B cell (primary cell): ENCODE data around the gene ADAMTS20. TPM values are rescaled to one million over a fixed set of nuclear protein-coding genes. Genes with fewer than 3 reads are reported as not detected.

ENCODE experiments used
- ATAC-seq: fragments of 200-7000 bp; cut with Tn5 transposase; one replicate; pipeline ENCODE4 v1.10.0; 2021; ENCODE audit warnings: low read depth, mild to moderate bottlenecking, moderate number of reproducible peaks, moderate library complexity
- CTCF ChIA-PET: fragments of 350-600 bp; sonication (Branson Sonifier 250); formaldehyde crosslinking; loops from one replicate; lab custom pipeline; 2021; ENCODE audit warnings: antibody characterized with exemption, inconsistent platforms; lab: Charles Lee
- POLR2A ChIA-PET: fragments of 350-600 bp; sonication (Branson Sonifier 250); formaldehyde crosslinking; loops from one replicate; lab custom pipeline; 2021; ENCODE audit warnings: antibody characterized with exemption; lab: Charles Lee
- DNase-seq: peaks from one replicate; pipeline ENCODE4 v3.0.0; 2013
- H2AFZ ChIP-seq: 2 replicates; pipeline ENCODE4 v1.6.1; 2012; ENCODE audit warnings: mild to moderate bottlenecking, low read depth, low read length; ENCODE audit not compliant: insufficient read depth, poor library complexity, severe bottlenecking
- H3K27ac ChIP-seq, 2 donors: 1 replicate in 1 of 2; 2 replicates in 1 of 2; pipeline ENCODE4 v1.5.1; 2012 to 2013; ENCODE audit warnings: low read length in 2 of 2, mild to moderate bottlenecking in 2 of 2, moderate library complexity in 1 of 2
- H3K27me3 ChIP-seq, 4 experiments: fragments of 200-600 bp in 1 of 4; sonication (generic) in 1 of 4; replicated peaks in 1 of 4; 1 replicate in 2 of 4; 2 replicates in 2 of 4; pipeline versions ENCODE4 v1.6.1 to v1.7.0; 2013 to 2016; ENCODE audit warnings: low read length in 3 of 4, mild to moderate bottlenecking in 2 of 4, mixed read lengths in 1 of 4, moderate library complexity in 1 of 4; ENCODE audit not compliant: insufficient read depth in 4 of 4, control insufficient read depth in 3 of 4; ENCODE audit errors: control extremely low read depth in 1 of 4
- H3K36me3 ChIP-seq, 2 experiments: replicated peaks in 1 of 2; 1 replicate in 1 of 2; 2 replicates in 1 of 2; pipeline versions ENCODE4 v1.6.1 to v1.7.1; 2013; ENCODE audit warnings: low read length in 1 of 2; ENCODE audit not compliant: insufficient read depth in 2 of 2, control insufficient read depth in 1 of 2; ENCODE audit errors: control extremely low read depth in 1 of 2, extremely low read depth in 1 of 2
- H3K4me1 ChIP-seq, 2 donors: fragments of 200-600 bp in 1 of 2; sonication (generic) in 1 of 2; 1 replicate in 1 of 2; 2 replicates in 1 of 2; pipeline versions ENCODE4 v1.5.1 to v1.6.1; 2013 to 2017; ENCODE audit warnings: low read length in 2 of 2; ENCODE audit not compliant: control insufficient read depth in 2 of 2, insufficient read depth in 2 of 2
- H3K4me2 ChIP-seq: replicated peaks from 2 replicates; pipeline ENCODE3; 2012; ENCODE audit warnings: mild to moderate bottlenecking, low read depth, low read length; ENCODE audit not compliant: poor library complexity, severe bottlenecking
- H3K4me3 ChIP-seq, 5 experiments: fragments of 200-600 bp in 1 of 5; sonication (generic) in 1 of 5; 1 replicate in 3 of 5; 2 replicates in 2 of 5; pipeline versions ENCODE4 v1.5.1 to v1.7.0; 2011 to 2016; ENCODE audit warnings: low read length in 4 of 5, mild to moderate bottlenecking in 4 of 5, low read depth in 2 of 5, control low read depth in 1 of 5, moderate library complexity in 1 of 5; ENCODE audit not compliant: insufficient read depth in 1 of 5; ENCODE audit errors: control extremely low read depth in 1 of 5, extremely low read depth in 1 of 5
- H3K79me2 ChIP-seq: fragments of 200-600 bp; sonication (generic); one replicate; pipeline ENCODE4 v1.6.0; 2016; ENCODE audit warnings: low read length; ENCODE audit not compliant: control insufficient read depth, insufficient read depth
- H3K9ac ChIP-seq: fragments of 200-600 bp; sonication (generic); 2 replicates; pipeline ENCODE4 v1.6.1; 2017; ENCODE audit warnings: mild to moderate bottlenecking, low read length, moderate library complexity
- H3K9me3 ChIP-seq, 3 donors: one replicate each; pipeline versions ENCODE4 v1.6.1 to v1.7.1; 2013; ENCODE audit warnings: low read length in 2 of 3; ENCODE audit not compliant: control insufficient read depth in 2 of 3, insufficient read depth in 1 of 3; ENCODE audit errors: control extremely low read depth in 1 of 3
- H4K20me1 ChIP-seq: 2 replicates; pipeline ENCODE4 v1.6.0; 2012; ENCODE audit warnings: mild to moderate bottlenecking, low read length; ENCODE audit not compliant: insufficient read depth, control insufficient read depth, poor library complexity, severe bottlenecking
- H3K27ac Mint-ChIP-seq: one replicate; pipeline ENCODE4 v1.8.0; 2021; ENCODE audit warnings: mixed read lengths
- H3K27me3 Mint-ChIP-seq: one replicate; pipeline ENCODE4 v1.8.0; 2021; ENCODE audit warnings: mixed read lengths
- H3K4me1 Mint-ChIP-seq: one replicate; pipeline ENCODE4 v1.8.0; 2021; ENCODE audit warnings: mixed read lengths
- H3K4me3 Mint-ChIP-seq: one replicate; pipeline ENCODE4 v1.8.0; 2021; ENCODE audit warnings: mixed read lengths
- H3K9me3 Mint-ChIP-seq: one replicate; pipeline ENCODE4 v1.8.0; 2022; ENCODE audit warnings: mixed read lengths; ENCODE audit not compliant: insufficient read depth
- EZH2 ChIP-seq: IDR thresholded peaks from 2 replicates; pipeline ENCODE4 v1.6.1; 2012; ENCODE audit warnings: borderline replicate concordance, low read depth, mild to moderate bottlenecking, moderate library complexity, low read length; ENCODE audit not compliant: insufficient read depth, poor library complexity, severe bottlenecking
- WGBS: methylation state at CpG from one replicate; pipeline ENCODE4 v1.1.5; 2013; ENCODE audit warnings: missing lambda C conversion rate; ENCODE audit not compliant: insufficient coverage; 5-methylcytosine and 5-hydroxymethylcytosine counted together
- intact Hi-C: fragments of 100-400 bp; cut with micrococcal nuclease; formaldehyde crosslinking; loops from one replicate; pipeline ENCODE4 v1.10.0; 2022
- polyA plus RNA-seq: library from polyadenylated mRNA; depleted of rRNA; stranded (reverse); fragments of >200 nt; gene quantifications from 2 replicates; pipeline ENCODE4 v1.2.3, GENCODE V29; 2012
- total RNA-seq, 2 donors: library from RNA; stranded (reverse); fragments of 120-200 nt in 1 of 2; gene quantifications; 1 replicate in 1 of 2; 2 replicates in 1 of 2; pipeline versions ENCODE4 v1.2.3 to v1.2.4, GENCODE V29; 2013 to 2022
- TF ChIP-seq, protein P1 (sequence below): fragments of 200-600 bp; IDR thresholded peaks from one replicate; pipeline ENCODE4 v1.8.0; 2022; ENCODE audit warnings: antibody characterized with exemption, mild to moderate bottlenecking

Gene ADAMTS20
- total and polyA plus RNA-seq, 2 donors (not counting 1 experiment from before 2014, with no cell fraction given), result not detected

DNA sequence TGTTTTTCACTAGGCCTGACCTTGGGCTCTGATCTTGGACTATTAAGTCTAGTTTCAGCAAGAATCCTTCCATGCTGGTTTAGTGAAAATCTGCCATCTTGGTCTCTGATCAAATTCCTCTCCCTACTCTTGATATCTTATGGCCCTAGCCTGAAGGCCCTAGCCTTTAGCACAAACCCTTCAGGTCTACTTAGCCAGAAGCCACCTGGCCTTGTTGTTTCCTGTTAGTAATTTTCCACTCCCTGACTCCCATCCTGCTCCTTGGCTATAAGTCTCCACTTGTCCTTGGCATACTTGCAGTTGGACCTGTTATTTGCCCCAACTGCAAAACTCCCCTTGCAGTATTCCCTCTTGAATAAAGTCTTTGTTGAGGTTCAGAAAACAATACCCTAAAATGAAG, 241.4 kb downstream of the ADAMTS20 start:
- H3K27me3 ChIP-seq, result no peaks in the 10 kb centered on the region
- no peak overlapping the region for H3K9ac ChIP-seq
- no peaks in the 10 kb centered on the region for H3K4me1 Mint-ChIP-seq
- ATAC-seq, result no peak
- no peak for TF ChIP-seq EZH2
- TF ChIP-seq, protein P1, sequence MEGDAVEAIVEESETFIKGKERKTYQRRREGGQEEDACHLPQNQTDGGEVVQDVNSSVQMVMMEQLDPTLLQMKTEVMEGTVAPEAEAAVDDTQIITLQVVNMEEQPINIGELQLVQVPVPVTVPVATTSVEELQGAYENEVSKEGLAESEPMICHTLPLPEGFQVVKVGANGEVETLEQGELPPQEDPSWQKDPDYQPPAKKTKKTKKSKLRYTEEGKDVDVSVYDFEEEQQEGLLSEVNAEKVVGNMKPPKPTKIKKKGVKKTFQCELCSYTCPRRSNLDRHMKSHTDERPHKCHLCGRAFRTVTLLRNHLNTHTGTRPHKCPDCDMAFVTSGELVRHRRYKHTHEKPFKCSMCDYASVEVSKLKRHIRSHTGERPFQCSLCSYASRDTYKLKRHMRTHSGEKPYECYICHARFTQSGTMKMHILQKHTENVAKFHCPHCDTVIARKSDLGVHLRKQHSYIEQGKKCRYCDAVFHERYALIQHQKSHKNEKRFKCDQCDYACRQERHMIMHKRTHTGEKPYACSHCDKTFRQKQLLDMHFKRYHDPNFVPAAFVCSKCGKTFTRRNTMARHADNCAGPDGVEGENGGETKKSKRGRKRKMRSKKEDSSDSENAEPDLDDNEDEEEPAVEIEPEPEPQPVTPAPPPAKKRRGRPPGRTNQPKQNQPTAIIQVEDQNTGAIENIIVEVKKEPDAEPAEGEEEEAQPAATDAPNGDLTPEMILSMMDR, result no peak
- intact Hi-C loops, result no loop called here
- no peak overlapping the region for H3K4me3 ChIP-seq
- no peaks in the 10 kb centered on the region for H3K79me2 ChIP-seq
- H2AFZ ChIP-seq, result no peak overlapping the region
- no peak overlapping the region for H3K4me3 Mint-ChIP-seq
- H3K9me3 Mint-ChIP-seq, result no peaks in the 10 kb centered on the region
- no peak overlapping the region for H3K27ac ChIP-seq
- no peak for DNase-seq
- ChIA-PET CTCF (no interaction called here), POLR2A (no interaction called here)
- H3K27ac Mint-ChIP-seq, result no peak overlapping the region
- peaks cover 0 to 2% (median 0%) of the 10 kb centered on the region in 3 donors for H3K9me3 ChIP-seq
- no peaks in the 10 kb centered on the region for H3K4me1 ChIP-seq
- H3K4me2 ChIP-seq, result no peak overlapping the region
- H3K27me3 Mint-ChIP-seq, result no peaks in the 10 kb centered on the region
- no peaks in the 10 kb centered on the region for H4K20me1 ChIP-seq
- no peaks in the 10 kb centered on the region for H3K36me3 ChIP-seq

DNA sequence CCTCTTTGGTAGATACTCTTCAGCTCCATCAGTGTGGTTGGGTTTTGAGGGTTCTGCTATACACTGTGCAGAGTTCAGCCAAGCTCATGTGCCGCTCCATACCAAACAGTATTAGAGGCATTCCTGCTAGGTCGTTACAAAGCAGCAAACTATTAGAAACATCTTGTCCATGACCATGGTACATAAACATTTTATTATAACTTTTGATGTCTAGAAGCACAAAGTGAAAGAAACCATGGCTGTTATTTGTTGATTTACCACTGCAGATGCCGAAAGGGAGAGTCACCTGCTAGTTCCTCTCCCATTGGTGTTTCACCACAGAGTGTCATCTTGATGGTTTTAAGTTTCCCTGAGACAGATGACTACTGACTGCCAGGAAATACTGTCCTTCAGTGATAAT, 242.0 kb downstream of the ADAMTS20 start:
- no peaks in the 10 kb centered on the region for H3K36me3 ChIP-seq
- no peak overlapping the region for H3K27ac ChIP-seq
- H3K27ac Mint-ChIP-seq, result no peak overlapping the region
- no peak overlapping the region for H3K4me2 ChIP-seq
- no peak overlapping the region for H3K4me3 Mint-ChIP-seq
- ATAC-seq, result no peak
- no peaks in the 10 kb centered on the region for H3K27me3 ChIP-seq
- no peak overlapping the region for H3K9ac ChIP-seq
- H3K9me3 ChIP-seq, result peaks cover 0 to 2% (median 0%) of the 10 kb centered on the region in 3 donors
- no peaks in the 10 kb centered on the region for H3K9me3 Mint-ChIP-seq
- no peaks in the 10 kb centered on the region for H4K20me1 ChIP-seq
- POLR2A ChIA-PET, result no interaction called here
- H3K4me1 Mint-ChIP-seq, result no peaks in the 10 kb centered on the region
- intact Hi-C loops, result no loop called here
- no peak for TF ChIP-seq EZH2
- TF ChIP-seq, protein P1, result no peak
- H2AFZ ChIP-seq, result no peak overlapping the region
- H3K4me1 ChIP-seq, result no peaks in the 10 kb centered on the region
- H3K4me3 ChIP-seq, result no peak overlapping the region
- DNase-seq, result no peak
- CTCF ChIA-PET, result no interaction called here
- H3K79me2 ChIP-seq, result no peaks in the 10 kb centered on the region
- no CpG with 5 or more reads among the region's 3 CpGs for WGBS
- H3K27me3 Mint-ChIP-seq, result no peaks in the 10 kb centered on the region
